Stimulated activated CD4-positive, alpha-beta T cell treated with anti-CD3 and anti-CD28 coated beads, Interleukin-1b, Interleukin-23, amount 100 ng/mL, for 4 hours (primary cell): Measurements from ENCODE around the gene AKAP8L.
"Not testable (repeated sequence)": the region's sequence is repeated elsewhere in the genome, so short reads cannot be mapped to it uniquely, and the experiment has no call there.

Experiments used
- DNase-seq, 2 donors: peaks; one replicate each; pipeline ENCODE4 v3.0.0-alpha.2; 2020; ENCODE audit warnings: low read depth in 2 of 2

Gene AKAP8L

DNA sequence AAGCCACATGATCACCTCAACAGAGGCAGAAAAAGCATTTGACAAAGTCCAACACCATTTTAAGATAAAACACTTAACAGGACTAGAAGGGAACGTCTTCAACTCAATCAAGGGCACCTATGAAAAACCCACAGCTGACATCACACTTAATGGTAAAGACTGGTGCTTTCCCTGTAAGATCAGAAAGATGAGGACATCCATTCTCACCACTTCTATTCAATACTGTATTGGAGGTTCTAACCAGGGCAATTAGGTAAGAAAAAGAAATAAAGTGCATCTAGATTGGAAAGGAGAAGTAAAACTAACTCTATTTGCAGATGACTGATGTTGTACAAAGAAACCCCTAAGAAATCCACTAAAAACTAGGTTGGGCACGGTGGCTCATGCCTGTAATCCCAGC, 28.0 kb downstream of the AKAP8L start:
- no peak for DNase-seq

DNA sequence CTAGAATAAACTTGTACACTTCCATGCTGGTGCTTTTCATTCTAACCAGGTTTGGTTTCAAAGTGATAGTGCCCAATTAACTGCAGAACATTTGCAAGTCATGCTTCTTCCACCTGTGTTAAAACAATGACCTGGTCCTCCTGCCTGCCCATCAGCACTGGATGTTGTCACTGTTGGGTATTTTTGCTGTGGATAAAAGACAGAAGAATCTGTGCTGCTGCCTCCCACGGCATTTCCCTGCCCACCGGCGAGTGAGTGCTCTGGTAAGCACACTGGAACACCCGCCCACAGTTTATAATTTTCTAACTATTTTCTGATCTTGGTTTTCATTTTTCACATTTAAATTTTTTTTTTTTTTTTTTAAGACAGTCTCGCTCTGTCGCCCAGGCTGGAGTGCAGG, 36.9 kb downstream of the AKAP8L start:
- DNase-seq = no peak

DNA sequence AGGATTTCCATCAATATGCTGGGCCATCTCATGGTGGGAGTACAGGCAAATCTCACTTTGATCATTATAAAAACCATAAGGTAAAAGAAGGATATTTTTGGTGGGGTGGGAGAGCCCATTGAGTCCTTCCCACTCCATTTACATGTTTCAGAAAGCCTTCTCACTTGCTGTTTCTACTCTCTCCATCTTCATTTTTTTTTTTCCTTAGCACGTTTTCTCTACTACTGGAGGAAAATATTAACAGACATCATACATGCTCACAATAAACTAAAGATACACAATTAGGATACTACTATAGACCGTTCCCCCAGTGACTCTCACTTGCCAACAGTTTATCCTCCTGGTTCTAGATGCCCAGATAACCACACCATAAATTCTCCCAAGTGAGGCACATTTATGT, 37.4 kb downstream of the AKAP8L start:
- DNase-seq = no peak

DNA sequence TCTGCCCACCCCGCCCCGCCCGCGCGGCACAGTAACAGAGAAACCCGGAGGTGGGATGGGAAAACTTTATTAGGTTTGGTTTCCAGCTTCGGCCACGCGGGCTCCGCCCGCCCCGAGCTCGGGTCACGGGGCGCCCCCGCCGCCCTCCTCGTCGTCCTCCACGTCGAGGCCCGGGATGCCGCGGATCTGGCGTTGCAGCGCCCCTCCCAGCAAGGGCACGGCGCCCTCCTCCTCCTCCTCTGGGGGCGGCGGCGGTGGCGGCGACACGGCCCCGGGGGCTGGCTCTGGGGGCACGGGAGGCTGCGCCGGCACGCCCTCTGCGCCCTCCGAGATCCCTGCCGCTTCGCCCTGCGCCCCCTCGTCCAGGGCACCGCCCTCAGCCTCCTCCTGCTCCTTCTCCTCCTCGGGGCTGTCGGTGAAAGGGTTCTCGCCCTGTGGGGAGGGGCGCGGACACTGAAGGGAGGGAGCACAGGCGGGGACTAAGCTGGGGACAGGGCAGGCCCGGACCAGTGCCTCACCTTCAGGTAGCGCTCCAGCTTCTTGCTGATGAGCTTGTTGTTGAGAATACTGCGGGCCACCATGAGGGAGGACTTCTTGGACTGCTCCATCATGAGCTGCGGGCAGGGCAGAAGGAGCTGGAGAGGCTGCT, 38.7 kb downstream of the AKAP8L start:
- peak in 1 of 2 donors; percentile 12 for DNase-seq

DNA sequence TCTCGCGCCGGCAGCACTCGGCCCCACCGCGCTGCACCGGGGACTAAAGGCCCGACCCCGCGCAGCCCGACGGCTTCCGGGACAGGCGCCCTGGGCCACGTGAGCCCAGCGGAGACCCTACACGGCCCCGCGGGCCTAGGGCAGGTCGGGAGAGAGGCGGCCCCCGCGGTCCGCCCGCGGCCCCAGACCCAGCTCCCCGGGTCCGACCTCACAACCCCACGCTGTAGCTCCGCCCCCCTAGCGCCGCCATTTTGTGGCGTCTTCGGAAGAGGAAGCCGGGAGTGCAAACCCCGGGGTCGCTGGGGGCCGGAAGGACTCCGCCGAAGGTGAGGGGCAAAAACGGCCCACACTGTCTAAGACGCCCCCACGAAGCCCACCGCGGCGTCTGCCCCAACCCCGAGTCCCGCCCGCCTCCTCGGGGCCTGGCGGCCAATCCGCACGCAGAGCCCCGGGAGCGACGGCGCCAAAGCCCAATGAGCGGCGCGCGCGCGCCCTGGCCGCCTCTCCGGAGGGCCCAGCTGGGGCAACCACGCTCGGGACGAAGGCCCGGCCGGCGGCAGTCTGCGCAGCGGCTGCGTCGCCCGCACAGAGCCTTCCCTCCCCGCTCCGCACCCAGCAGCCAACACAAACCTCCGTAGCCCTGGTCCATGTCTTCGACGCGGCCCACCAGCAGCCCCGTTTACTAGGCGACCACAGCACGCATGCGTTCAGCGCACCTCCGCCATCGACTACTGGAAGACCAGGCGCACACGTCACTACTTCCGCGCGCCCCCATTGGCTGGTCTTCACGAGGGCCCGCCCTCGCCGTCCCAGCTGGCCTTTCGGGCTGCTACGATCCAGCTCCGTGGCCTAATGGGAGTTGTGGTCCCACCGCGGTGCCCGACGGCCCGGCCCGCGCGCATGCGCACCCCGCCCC, 39.4 kb downstream of the AKAP8L start, which contains the start of gene AKAP8:
Gene AKAP8 (minus strand): TSS at position 705 of the 916 bp plus-strand sequence. CDS start 56 bp downstream, at position 649.
- DNase-seq = peak; percentile 96 to 97

DNA sequence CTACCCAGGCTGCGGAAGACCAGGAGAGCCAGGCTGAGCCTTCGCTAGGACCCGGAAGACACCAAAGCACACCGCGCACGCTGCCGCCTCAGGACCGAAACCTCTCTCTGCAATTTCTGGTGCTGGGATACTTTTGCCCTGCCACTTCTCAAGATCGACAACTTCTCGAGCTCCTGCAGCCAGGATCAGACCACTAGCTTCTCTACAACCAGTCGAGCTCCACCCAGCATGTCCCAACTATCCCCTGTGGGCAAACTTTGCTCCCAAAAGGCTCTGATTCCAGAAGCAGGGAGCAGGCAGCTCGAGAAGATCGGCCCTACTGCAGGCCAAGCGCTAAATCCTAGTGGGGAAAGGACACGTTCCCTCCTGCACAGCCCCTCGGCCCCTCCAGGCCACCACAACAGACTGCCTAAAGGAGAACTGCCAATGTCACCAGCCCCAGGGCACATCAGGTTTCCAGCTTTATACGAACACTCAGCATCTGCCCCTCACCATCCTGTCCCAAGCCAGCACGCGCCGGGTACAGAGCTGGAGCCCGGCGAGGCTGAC, 40.2 kb downstream of the AKAP8L start:
- peak; percentile 25 to 34 for DNase-seq

DNA sequence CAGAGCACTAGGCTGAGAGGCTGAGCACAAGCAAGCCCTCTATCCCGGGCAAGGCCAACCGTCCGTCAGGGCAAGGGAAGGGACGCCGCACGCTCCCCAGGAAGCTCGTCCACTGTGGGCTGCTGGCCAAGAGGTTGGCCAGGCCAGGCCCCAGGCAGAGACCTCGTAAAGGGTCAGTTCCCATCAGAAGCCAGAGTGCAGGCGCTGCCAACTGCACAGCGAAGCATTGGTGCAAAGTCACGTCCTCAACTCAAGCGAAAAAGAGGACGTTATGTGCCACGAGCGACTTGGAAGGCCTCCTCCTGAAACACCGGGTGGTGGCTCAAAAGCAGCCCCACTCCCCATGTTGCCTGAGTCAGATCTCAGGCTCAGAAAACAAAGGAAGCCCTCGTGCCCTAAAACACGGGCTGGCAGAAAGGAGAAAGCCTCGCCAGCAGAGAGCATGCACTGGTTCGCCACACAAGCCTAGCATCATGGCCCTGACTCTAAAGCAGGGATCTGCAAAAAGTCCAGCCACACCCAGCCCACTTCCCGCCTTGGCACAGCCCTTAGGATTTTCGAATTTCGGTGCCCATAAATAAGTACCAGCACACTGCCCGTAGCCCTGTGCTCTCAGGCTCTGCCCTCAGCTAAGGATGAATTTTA, 43.9 kb downstream of the AKAP8L start:
- DNase-seq = no peak

DNA sequence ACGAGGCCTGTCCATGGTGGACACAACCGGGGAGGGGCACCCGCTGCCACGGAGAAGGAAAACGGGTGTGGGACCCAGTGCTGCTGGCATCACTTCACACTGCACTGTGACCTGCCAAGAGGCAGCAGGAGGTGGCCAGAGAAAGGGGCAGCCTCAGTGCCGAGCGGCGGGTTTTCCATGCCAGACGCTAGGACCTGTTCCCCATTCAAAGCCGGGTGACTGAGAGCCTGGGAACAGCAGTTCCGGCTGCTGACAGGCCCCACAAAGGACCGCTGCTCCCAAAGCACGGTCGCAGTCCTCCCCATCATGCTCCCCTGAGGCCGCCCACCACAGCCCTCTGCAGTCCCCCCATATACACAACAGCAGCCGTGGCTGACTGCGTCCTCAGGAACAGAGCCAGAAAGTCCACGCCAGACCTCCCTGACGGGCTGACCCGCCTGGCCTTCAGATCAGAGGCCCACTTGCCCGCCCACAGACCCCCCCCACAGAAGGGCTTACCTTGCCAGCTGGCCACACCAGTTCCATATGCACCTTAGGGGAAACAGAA, 44.6 kb downstream of the AKAP8L start:
- DNase-seq = no peak

DNA sequence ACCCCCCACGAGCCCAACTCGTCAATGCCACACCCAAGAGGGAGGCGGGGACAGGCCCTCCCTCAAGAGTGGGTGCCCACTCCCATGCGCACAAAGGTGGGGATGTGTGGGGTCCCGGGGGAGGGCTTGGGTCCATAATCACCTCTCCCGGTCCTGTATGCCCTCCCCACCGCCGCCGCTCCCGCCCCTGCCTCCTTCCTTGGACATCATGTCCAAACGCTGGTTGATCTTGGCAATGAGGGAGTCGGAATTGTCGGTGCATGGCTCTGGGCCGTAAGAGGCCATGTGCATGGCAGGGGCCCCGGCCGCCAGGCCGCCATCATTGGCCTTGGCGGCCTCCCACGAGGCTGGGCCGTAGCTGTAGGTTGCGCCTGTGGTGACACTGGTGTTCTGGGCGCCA, 45.1 kb downstream of the AKAP8L start:
- no peak for DNase-seq

DNA sequence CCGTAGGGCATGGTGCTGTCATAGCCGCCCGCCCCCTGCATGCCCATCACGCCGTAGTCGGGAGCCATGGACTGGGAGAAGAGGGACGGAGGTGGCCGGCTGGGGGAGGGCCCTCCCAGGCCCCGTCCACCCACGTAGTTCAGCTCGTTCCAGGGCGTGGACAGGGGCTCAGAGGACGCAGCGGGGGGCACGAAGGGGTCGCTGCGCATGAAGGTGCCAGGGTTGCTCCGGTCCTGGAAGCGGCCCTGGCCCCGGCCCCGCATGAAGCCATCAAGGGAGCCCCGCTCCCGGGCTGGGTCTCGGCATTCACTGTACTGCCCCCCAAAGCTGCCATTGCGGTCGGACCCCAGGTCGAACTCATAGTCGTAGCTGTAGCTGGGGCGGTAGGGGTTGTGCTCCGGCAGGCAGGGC, 45.9 kb downstream of the AKAP8L start:
- no peak for DNase-seq

DNA sequence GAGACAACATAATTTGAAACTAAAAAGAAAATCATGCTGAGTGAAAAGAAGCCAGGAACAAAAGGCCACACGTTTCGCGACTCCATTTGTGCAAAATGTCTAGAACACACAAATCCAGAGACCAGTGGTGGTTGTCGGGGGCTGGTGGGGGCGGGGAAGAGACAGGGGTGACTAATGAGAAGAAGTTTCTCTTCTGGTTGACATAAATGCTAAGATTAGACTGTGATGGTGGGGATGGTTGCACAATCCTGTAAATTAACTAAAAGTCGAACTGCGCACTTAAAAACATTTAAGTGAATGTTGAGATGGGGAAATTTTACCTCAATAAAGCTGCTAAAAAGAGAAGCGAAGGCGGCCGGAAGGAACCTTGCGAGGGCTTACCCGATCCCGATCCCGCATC, 46.3 kb downstream of the AKAP8L start:
- no peak for DNase-seq

DNA sequence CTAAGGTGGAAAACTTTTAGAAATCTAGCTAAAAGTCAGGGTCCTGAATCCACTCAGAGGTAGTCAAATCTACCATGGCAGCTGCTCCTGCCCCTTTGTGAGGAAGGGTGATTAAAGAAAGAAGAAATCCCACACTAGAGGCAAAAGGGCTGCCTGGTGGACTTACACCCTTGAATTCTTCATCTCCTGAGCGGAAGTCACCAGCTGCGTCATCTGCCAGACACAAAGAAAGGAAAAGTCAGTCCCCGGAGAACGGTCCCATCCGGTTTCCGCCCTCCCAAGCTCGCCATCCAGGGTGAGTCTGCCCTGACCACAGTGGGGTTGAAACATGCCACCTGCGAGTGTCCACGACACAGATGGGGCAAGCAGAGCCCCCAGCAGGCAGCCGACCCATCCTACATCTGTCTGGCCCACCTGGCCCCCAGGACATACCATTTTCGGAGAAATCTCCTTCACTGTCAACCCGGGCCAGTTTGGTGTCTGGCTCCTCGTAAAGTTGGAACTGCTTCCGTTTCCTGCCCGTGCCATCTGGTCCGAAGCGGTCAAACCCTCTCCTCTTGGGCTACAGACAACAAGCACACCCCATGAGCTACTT, 46.9 kb downstream of the AKAP8L start:
- DNase-seq = no peak

DNA sequence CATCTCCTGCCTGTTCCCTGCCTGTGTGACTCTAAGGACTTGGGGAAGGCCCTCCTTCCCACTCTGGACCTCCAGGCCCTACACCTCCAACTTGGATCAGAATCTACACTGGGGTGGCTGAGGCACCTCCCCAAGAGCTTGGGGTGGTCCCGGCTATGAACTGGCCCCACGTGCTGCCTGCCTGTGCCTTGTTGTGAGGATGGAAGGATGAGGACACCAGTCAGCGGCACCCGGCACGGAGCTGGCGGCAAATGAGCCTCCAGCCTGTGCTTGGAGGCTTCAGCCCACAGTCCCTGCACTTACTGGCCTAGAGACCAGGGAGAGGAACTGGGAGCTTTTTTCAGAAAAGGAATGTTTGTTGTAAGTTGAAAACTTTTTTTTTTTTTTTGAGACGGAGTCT, 47.7 kb downstream of the AKAP8L start:
- no peak for DNase-seq

DNA sequence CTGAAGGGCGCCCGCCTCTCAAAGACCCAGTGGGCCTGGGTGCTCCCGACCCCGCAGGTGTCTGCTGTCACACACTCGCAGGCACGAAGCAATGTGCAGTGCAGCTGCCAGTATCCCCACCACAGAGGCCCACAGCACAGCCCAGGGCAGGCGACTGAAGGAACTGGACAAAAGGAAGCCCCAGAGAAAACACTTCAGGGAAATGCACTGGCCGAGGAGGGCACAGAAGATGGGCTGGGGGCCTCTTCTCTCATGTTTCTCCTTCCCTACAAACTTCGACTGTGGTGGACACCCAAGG, 49.2 kb downstream of the AKAP8L start:
- DNase-seq = no peak

DNA sequence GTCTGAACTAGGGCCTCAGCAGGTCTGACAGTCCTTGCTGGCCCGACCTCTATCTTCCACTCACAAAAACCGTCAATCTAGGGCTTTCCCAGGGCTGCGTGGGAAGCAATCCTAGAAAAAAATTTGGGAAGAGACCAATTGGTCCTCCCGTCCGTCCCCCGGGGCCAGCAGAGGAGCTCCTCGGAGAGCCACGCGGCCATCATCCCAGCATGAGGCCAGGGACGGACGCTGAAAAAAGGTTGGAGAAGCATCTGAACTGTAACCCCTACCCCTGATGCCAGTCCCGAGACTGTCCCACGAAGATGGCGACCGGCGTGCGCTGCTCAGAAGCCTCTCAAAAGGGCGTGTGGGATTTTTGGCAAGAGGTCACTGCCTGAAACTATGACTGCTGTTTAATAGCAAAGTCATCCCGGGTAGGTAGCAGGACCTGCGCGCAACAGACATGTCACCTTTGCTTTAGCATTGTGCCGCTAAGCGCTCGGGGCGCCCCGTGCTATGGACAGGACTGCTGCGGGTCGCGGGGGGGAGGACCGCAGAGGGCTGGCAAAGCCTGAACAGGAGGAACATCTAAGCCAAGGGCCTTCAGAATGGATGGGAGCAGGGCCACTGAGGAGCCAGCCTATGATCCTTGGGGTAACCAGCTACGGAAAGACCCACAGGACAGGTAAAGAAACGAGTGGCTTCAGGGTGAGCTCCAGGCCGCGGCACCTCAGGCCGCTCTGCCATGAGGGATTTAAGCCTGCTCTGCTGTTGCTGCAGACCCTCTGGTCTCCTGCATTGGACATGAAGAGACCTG, 49.8 kb downstream of the AKAP8L start:
- DNase-seq = no peak

DNA sequence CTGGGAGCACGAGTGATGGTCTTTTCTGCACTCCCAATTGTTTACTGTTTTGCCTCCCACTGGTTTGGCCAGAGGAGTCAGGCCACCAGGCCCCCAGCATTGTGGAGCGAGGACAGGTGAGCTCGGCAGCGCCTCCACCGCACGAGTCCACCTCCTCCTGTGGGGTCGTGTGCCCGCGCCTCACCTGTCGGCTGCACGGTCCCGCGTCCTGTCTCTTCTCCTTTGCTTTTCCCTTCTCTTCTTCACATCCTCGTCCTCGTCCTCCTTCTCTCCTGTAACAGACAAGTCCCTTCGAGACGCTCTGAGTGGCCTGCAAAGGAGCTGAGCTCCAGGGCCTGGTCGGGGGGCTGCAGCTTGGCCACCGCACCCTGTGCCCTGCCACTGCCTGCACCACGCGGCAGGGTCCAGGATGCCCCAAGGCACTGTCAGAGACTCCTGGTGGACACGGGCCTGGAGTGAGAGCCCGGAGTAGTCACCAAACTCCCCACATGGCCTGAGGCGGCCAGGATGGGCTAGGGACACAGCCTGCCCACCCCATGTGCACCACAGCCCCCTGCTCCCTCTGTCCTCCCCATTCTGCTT, 50.6 kb downstream of the AKAP8L start:
- DNase-seq = no peak

DNA sequence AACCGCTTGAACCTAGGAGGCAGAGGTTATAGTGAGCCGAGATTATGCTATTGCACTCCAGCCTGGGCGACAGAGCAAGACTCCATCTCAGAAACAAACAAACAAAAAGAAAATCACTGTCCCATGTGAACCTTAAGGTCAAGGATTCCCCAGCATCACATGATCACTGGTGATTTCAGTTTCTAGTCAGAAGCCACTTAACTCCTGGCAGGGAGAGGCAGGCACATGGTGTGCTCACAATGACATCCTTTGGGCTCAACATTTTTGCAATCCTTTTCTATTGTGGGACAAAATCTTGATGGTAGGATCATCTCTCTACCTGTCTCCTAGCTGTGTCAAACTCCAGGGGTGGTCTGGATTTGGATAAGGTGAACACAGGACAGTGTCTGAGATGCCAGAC, 51.3 kb downstream of the AKAP8L start:
- no peak for DNase-seq

DNA sequence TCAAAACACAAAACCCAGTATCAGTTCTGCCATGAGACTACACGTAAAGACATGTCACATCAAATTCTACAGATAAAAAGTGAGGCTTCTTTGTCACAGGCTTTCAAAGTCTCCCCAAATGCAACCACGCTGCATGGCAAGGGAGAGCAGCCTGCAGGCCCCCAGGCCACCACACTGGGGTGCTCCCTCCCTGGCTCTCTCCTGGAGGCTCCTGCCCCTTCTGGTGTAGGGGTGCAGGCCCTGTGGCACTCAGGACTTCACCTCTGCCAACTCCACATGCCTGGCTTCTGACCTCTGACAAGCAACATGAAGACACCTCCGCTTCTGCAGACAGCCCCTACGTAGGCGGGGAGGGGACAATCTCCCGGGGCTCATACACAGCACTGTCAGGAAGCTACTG, 53.5 kb downstream of the AKAP8L start:
- no peak for DNase-seq

DNA sequence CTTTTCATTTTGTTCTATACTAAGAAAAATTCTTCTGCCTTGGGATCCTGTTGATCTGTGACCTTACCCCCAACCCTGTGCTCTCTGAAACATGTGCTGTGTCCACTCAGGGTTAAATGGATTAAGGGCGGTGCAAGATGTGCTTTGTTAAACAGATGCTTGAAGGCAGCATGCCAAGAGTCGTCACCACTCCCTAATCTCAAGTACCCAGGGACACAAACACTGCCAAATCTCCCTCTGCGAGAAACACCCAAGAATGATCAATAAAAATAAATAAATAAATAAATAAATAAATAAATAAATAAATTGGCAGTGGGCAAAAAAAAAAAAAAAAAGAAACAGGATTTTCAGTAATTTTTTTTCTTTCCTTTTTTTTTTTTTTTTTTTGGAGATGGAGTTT, 55.0 kb downstream of the AKAP8L start:
- not testable (repeated sequence) for DNase-seq

DNA sequence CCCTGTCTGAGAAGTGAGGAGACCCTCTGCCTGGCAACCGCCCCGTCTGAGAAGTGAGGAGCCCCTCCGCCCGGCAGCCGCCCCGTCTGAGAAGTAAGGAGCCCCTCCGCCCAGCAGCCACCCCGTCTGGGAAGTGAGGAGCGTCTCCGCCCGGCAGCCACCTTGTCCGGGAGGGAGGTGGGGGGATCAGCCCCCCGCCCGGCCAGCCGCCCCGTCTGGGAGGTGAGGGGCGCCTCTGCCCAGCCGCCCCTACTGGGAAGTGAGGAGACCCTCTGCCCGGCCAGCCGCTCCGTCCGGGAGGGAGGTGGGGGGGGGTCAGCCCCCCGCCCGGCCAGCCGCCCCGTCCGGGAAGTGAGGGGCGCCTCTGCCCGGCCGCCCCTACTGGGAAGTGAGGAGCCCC, 55.7 kb downstream of the AKAP8L start:
- not testable (repeated sequence) for DNase-seq

DNA sequence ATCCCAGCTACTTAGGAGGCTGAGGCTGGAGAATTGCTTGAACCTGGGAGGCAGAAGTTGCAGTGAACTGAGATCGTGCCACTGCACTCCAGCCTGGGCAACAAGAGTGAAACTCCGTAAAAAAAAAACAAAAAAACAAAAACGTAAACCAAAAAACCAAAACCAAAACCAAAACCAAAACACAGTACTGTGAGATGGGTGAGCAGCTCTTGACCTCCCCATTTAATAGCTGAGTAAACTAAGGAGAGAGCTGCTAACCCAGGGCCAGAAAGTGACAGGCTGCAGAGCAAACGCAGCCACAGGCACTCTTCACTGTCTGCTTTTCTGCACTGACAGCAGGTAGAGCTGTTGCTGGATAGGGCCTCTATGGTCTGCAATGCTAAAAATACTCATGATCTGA, 58.8 kb downstream of the AKAP8L start:
- not testable (repeated sequence) for DNase-seq
